K562 (cell line): ENCODE results near the gene RIT1.

ENCODE experiments used
- CTCF ChIP-seq, 3 experiments: IDR thresholded peaks in 2 of 3; conservative IDR thresholded peaks in 1 of 3; 2 replicates each; pipeline ENCODE4 v1.5.1; 2011 to 2012; ENCODE audit warnings: low read length in 3 of 3, mild to moderate bottlenecking in 3 of 3, control low read depth in 2 of 3, improper control_type of control experiment in 1 of 3, inconsistent platforms in 1 of 3, low read depth in 1 of 3, mixed read lengths in 1 of 3, moderate library complexity in 1 of 3; ENCODE audit not compliant: insufficient read depth in 2 of 3
- FOXM1 ChIP-seq, 2 experiments: fragments of 450-650 bp in 1 of 2; sonication (generic) in 1 of 2; formaldehyde crosslinking in 1 of 2; IDR thresholded peaks; 2 replicates each; pipeline versions ENCODE4 v1.6.1 to v1.9.0; 2017 to 2022; ENCODE audit warnings: low read depth in 2 of 2, mild to moderate bottlenecking in 2 of 2, missing genetic modification reagents in 1 of 2, moderate library complexity in 1 of 2
- HDAC1 ChIP-seq, 2 experiments: fragments of 450-650 bp; IDR thresholded peaks; 2 replicates each; pipeline ENCODE4 v1.6.1; 2016 to 2017; ENCODE audit warnings: inconsistent platforms in 1 of 2, mild to moderate bottlenecking in 1 of 2, moderate library complexity in 1 of 2
- MAZ ChIP-seq, 2 experiments: fragments of 450-650 bp in 1 of 2; sonication (generic) in 1 of 2; formaldehyde crosslinking; IDR thresholded peaks in 1 of 2; conservative IDR thresholded peaks in 1 of 2; 2 replicates each; pipeline versions ENCODE4 v1.4.0 to v1.5.0; 2020; ENCODE audit warnings: mild to moderate bottlenecking in 1 of 2, missing genetic modification reagents in 1 of 2
- NFIC ChIP-seq: fragments of 450-650 bp; IDR thresholded peaks from 2 replicates; pipeline ENCODE4 v1.6.1; 2017; ENCODE audit warnings: mild to moderate bottlenecking, inconsistent platforms
- NR2C1 ChIP-seq, 2 experiments: fragments of 450-650 bp; IDR thresholded peaks; 2 replicates each; pipeline ENCODE4 v1.6.1; 2017; ENCODE audit warnings: mild to moderate bottlenecking in 2 of 2, antibody characterized with exemption in 1 of 2, inconsistent platforms in 1 of 2, missing compliant biosample characterization in 1 of 2, missing genetic modification characterization in 1 of 2
- PCBP1 ChIP-seq: fragments of 200-400 bp; formaldehyde crosslinking; IDR thresholded peaks from 2 replicates; pipeline ENCODE4 v1.6.1; 2018; ENCODE audit warnings: mild to moderate bottlenecking, low read depth, low read length; ENCODE audit not compliant: poor library complexity, severe bottlenecking
- TEAD4 ChIP-seq, 2 experiments: sonication (generic) in 1 of 2; formaldehyde crosslinking in 1 of 2; IDR thresholded peaks; 2 replicates each; pipeline versions ENCODE4 v1.6.1 to v1.8.0; 2012 to 2022; ENCODE audit warnings: borderline replicate concordance in 1 of 2, inconsistent platforms in 1 of 2, low read length in 1 of 2, mild to moderate bottlenecking in 1 of 2, missing genetic modification reagents in 1 of 2
- WHSC1 ChIP-seq: IDR thresholded peaks from one replicate; pipeline ENCODE4 v1.6.1; 2012; ENCODE audit warnings: low read length, control low read depth, inconsistent platforms
- ZNF274 ChIP-seq: IDR thresholded peaks from 2 replicates; pipeline ENCODE4 v1.6.1; 2011; ENCODE audit warnings: low read depth, mild to moderate bottlenecking, low read length, moderate library complexity, borderline replicate concordance
- ZNF583 ChIP-seq: fragments of 250-450 bp; sonication (Bioruptor Pico); IDR thresholded peaks from 2 replicates; pipeline ENCODE4 v1.4.0; 2020
- TF ChIP-seq, protein P1 (sequence below), 2 experiments: fragments of 450-650 bp in 1 of 2; IDR thresholded peaks; 2 replicates each; pipeline ENCODE4 v1.6.1; 2011 to 2017; ENCODE audit warnings: low read depth in 2 of 2, antibody characterized with exemption in 1 of 2, borderline replicate concordance in 1 of 2, low read length in 1 of 2, mild to moderate bottlenecking in 1 of 2, mixed read lengths in 1 of 2; ENCODE audit not compliant: control insufficient read depth in 1 of 2
- TF ChIP-seq, protein P2 (sequence below): sonication (generic); formaldehyde crosslinking; IDR thresholded peaks from 2 replicates; pipeline ENCODE4 v1.9.0; 2022; ENCODE audit warnings: mild to moderate bottlenecking, missing genetic modification reagents

DNA sequence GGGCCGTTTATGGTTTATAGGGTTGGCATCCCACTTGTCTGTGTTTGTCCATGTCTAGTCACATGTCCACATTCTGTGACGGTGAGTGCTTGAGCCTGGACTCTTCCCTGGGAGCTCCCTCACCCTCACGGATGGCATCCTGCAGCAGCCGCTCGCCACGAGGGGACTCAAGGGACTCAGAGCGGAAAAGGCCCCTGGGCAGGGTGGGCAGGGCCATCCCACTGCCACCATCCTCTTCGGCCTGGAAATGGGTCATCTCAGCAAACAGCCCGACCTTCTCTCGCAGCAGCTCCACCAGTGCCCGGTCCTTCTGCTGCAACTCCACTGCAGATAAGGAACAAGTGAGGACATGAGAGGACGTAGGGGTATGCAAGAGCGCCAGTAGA, 41.3 kb upstream of the RIT1 start:
- no peak for TF ChIP-seq NFIC
- TF ChIP-seq ZNF583: no peak
- no peak for TF ChIP-seq ZNF274
- no peak for TF ChIP-seq CTCF (IDR thresholded peaks at IDR 0.05 in 2 of 3, conservative IDR thresholded peaks at IDR 0.05 in 1 of 3; ENCODE audit: insufficient read depth in 2 of 3, low read depth in 1 of 3, low read length in 3 of 3)
- TF ChIP-seq, protein P1, sequence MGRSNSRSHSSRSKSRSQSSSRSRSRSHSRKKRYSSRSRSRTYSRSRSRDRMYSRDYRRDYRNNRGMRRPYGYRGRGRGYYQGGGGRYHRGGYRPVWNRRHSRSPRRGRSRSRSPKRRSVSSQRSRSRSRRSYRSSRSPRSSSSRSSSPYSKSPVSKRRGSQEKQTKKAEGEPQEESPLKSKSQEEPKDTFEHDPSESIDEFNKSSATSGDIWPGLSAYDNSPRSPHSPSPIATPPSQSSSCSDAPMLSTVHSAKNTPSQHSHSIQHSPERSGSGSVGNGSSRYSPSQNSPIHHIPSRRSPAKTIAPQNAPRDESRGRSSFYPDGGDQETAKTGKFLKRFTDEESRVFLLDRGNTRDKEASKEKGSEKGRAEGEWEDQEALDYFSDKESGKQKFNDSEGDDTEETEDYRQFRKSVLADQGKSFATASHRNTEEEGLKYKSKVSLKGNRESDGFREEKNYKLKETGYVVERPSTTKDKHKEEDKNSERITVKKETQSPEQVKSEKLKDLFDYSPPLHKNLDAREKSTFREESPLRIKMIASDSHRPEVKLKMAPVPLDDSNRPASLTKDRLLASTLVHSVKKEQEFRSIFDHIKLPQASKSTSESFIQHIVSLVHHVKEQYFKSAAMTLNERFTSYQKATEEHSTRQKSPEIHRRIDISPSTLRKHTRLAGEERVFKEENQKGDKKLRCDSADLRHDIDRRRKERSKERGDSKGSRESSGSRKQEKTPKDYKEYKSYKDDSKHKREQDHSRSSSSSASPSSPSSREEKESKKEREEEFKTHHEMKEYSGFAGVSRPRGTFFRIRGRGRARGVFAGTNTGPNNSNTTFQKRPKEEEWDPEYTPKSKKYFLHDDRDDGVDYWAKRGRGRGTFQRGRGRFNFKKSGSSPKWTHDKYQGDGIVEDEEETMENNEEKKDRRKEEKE (IDR thresholded peaks at IDR 0.05; ENCODE audit: borderline replicate concordance in 1 of 2, control insufficient read depth in 1 of 2, low read depth in 2 of 2, low read length in 1 of 2): no peak
- TF ChIP-seq NR2C1 (IDR thresholded peaks at IDR 0.05): no peak
- TF ChIP-seq NR2C1 (tag; IDR thresholded peaks at IDR 0.05): no peak
- no peak for TF ChIP-seq HDAC1 (IDR thresholded peaks at IDR 0.05)
- no peak for TF ChIP-seq WHSC1
- no peak for TF ChIP-seq MAZ (CRISPR knock-in tag; conservative IDR thresholded peaks at IDR 0.05 in 1 of 2, IDR thresholded peaks at IDR 0.05 in 1 of 2)
- TF ChIP-seq TEAD4 (IDR thresholded peaks at IDR 0.05; ENCODE audit: low read length): no peak
- TF ChIP-seq TEAD4 (CRISPR knock-in tag; IDR thresholded peaks at IDR 0.05; ENCODE audit: borderline replicate concordance): no peak
- TF ChIP-seq FOXM1 (IDR thresholded peaks at IDR 0.05; ENCODE audit: low read depth): no peak
- no peak for TF ChIP-seq FOXM1 (CRISPR knock-in tag; IDR thresholded peaks at IDR 0.05; ENCODE audit: low read depth)
- TF ChIP-seq, protein P2, sequence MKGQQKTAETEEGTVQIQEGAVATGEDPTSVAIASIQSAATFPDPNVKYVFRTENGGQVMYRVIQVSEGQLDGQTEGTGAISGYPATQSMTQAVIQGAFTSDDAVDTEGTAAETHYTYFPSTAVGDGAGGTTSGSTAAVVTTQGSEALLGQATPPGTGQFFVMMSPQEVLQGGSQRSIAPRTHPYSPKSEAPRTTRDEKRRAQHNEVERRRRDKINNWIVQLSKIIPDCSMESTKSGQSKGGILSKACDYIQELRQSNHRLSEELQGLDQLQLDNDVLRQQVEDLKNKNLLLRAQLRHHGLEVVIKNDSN: no peak
- TF ChIP-seq PCBP1: no peak
